ENCODE results near the gene FIGNL2. TPM values are rescaled to one million over a fixed set of nuclear protein-coding genes. Genes with fewer than 3 reads are reported as not detected.

Gene FIGNL2
- total and polyA plus RNA-seq, 2 of the 13 experiments (the other 11 are each of a cell fraction or from before 2014, with no cell fraction given): 0.82 to 1.00 TPM

GRCh38 chr12:51868821-51869495 lies 20.4 kb upstream of the FIGNL2 start:
- DNase-seq (ENCODE audit: low spot score): no peak
- no peak for FAIRE-seq
- Histone ChIP-seq H3K4me2 (ENCODE audit: low read depth, low read length) (peak overlapping the region; percentile 61), H3K4me1 (ENCODE audit: insufficient read depth, low read length) (peaks cover 56% of the 10 kb centered on the region), H3K9ac (ENCODE audit: insufficient read depth, low read depth, low read length) (no peak overlapping the region), H3K27me3 (ENCODE audit: control insufficient read depth in 1 of 2, insufficient read depth in 2 of 2, low read length in 2 of 2) (peaks cover 9 to 52% of the 10 kb centered on the region in 2 experiments; a peak in 4 of 5 replicates), H4K20me1 (ENCODE audit: insufficient read depth, low read length) (no peaks in the 10 kb centered on the region), H3K27ac (ENCODE audit: extremely low read length, insufficient read depth, low read length) (no peak overlapping the region), H3K79me2 (ENCODE audit: insufficient read depth, low read length) (no peaks in the 10 kb centered on the region), H3K4me3 (replicated peaks in 1 of 3; ENCODE audit: insufficient read depth in 1 of 3, low read depth in 2 of 3, low read length in 3 of 3) (peak overlapping the region in 1 of 3 experiments; percentile 51; a peak in 1 of 6 replicates), H3K36me3 (replicated peaks in 1 of 2; ENCODE audit: control insufficient read depth in 1 of 2, insufficient read depth in 2 of 2, low read length in 2 of 2) (no peaks in the 10 kb centered on the region), H3K9me3 (ENCODE audit: low read length) (no peaks in the 10 kb centered on the region), H2AFZ (ENCODE audit: low read length) (no peak overlapping the region)
- intact Hi-C loops (cut with micrococcal nuclease; ENCODE audit: unreplicated experiment): no loop called here
- BruUV-seq (replicated peaks): no TSS peak
- ATAC-seq: peak; percentile 35
- CTCF ChIA-PET (ENCODE audit: low intra/inter-chr PET ratio, low total read pairs): no interaction called here
- POLR2A ChIA-PET: no interaction called here
- WGBS (ENCODE audit: low lambda C conversion rate): 51% methylated on average over 32 of the region's 67 CpGs
- TF ChIP-seq LCORL (IDR thresholded peaks at IDR 0.05) (no peak), LCORL (CRISPR knock-in tag; IDR thresholded peaks at IDR 0.05) (no peak), TMF1 (CRISPR knock-in tag; IDR thresholded peaks at IDR 0.05; ENCODE audit: low read depth) (no peak), XBP1 (CRISPR knock-in tag; IDR thresholded peaks at IDR 0.05) (no peak), TEF (CRISPR knock-in tag; IDR thresholded peaks at IDR 0.05) (no peak), ZNF674 (CRISPR knock-in tag; IDR thresholded peaks at IDR 0.05; ENCODE audit: low read depth) (no peak), ZNF781 (CRISPR knock-in tag; IDR thresholded peaks at IDR 0.05; ENCODE audit: borderline replicate concordance, not compliant biosample characterization) (no peak), PRDM15 (CRISPR knock-in tag; IDR thresholded peaks at IDR 0.05) (peak; percentile 28; the same call in 1 of the 2 replicates), KMT2A (CRISPR knock-in tag; IDR thresholded peaks at IDR 0.05) (no peak), BRD4 (CRISPR knock-in tag; IDR thresholded peaks at IDR 0.05) (no peak), SATB2 (CRISPR knock-in tag; IDR thresholded peaks at IDR 0.05) (no peak), ZNF687 (CRISPR knock-in tag; IDR thresholded peaks at IDR 0.05) (0 out of 2 replicates have a peak, but pooled peaks have one; percentile 28), ZNF350 (CRISPR knock-in tag; IDR thresholded peaks at IDR 0.05; ENCODE audit: borderline replicate concordance, low read depth) (no peak), ZNF263 (CRISPR knock-in tag; IDR thresholded peaks at IDR 0.05) (peak; percentile 88)
- in situ Hi-C loops (cut with HindIII; ENCODE audit: extremely low pct_ligation_motif_present, low pct_unique_long_range_greater_than_20kb): no loop called here

Measured in HepG2 (cell line).